ENCODE measurements around the gene PDE4D. TPM values are rescaled to one million over a fixed set of nuclear protein-coding genes. Genes with fewer than 3 reads are reported as not detected.

Gene PDE4D
- total RNA-seq, 1 donor from 2014 or later = 13.2 TPM

DNA sequence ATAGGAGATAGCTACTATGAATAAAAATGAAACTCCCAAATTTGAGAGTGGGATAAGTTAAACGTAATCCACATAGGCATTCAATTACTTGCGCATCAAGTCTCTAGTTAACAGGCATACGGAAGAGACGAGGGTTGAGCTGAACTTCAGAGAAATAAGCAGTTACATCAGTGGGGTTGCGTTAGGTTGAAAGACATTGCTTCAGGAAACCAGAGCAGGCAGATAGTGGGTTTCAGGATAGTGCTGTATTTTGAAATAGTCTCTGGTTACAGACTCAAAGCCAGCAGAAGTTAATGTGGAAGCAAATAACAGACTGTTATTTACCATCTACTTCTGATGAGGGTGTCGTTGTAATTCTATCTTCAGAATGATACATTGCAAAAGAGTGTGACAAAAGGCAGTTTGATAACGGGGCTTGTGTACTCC, 533.4 kb downstream of the PDE4D start:
- TF ChIP-seq, protein P1, sequence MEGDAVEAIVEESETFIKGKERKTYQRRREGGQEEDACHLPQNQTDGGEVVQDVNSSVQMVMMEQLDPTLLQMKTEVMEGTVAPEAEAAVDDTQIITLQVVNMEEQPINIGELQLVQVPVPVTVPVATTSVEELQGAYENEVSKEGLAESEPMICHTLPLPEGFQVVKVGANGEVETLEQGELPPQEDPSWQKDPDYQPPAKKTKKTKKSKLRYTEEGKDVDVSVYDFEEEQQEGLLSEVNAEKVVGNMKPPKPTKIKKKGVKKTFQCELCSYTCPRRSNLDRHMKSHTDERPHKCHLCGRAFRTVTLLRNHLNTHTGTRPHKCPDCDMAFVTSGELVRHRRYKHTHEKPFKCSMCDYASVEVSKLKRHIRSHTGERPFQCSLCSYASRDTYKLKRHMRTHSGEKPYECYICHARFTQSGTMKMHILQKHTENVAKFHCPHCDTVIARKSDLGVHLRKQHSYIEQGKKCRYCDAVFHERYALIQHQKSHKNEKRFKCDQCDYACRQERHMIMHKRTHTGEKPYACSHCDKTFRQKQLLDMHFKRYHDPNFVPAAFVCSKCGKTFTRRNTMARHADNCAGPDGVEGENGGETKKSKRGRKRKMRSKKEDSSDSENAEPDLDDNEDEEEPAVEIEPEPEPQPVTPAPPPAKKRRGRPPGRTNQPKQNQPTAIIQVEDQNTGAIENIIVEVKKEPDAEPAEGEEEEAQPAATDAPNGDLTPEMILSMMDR (IDR thresholded peaks at IDR 0.05; ENCODE audit: partially characterized antibody, unreplicated experiment) = no peak
- Mint-ChIP-seq H3K4me3 (ENCODE audit: unreplicated experiment) (no peak overlapping the region), H3K36me3 (ENCODE audit: unreplicated experiment) (no peaks in the 10 kb centered on the region), H3K9me3 (ENCODE audit: unreplicated experiment) (no peaks in the 10 kb centered on the region), H3K4me1 (ENCODE audit: low read depth, unreplicated experiment) (peaks cover 11% of the 10 kb centered on the region), H3K27ac (ENCODE audit: unreplicated experiment) (no peak overlapping the region), H3K27me3 (ENCODE audit: unreplicated experiment) (no peaks in the 10 kb centered on the region)
- DNase-seq = no peak

DNA sequence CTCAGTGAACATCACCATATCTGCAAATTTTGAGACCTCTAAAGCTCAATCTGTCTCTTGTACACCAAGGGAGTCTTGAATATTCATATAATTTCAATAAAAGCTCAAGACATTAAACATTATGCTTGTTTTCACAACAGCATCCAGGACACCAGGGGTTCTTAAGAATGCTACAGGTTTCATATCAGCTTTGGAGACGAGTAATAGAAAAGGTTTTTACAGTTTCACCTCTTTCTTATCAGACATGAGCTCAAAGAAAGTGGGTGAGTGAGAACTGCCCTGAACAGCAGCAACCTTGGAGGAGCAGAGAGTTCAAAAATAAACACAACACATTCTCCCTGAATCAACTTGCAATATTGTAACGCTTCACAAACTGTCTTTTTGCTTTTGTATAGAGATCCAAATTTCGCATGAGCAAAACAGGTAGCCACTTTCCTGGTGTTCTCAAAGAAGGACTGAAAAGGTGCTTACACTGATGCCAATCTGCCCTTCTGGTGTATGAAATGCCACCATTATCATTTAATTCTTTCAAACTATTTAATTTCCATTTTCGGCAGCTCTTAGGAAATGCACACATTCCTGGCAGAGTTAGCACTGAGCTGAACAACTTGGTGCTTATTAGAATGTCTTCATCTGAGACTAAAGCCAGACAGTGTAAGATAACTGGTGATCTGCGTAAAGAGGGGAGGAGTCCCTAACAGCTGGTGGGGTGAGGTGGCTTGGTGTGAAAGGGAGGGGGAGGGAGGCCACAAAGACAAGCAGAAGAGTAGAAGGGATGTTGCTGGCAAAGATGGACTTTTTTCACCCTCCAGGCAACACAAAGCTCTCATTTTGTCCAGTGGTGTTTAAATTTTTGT, 535.3 kb downstream of the PDE4D start:
- no peak overlapping the region for H3K4me3 Mint-ChIP-seq (ENCODE audit: unreplicated experiment)
- H3K4me1 Mint-ChIP-seq (ENCODE audit: low read depth, unreplicated experiment) = peaks cover 11% of the 10 kb centered on the region
- H3K27ac Mint-ChIP-seq (ENCODE audit: unreplicated experiment) = no peak overlapping the region

DNA sequence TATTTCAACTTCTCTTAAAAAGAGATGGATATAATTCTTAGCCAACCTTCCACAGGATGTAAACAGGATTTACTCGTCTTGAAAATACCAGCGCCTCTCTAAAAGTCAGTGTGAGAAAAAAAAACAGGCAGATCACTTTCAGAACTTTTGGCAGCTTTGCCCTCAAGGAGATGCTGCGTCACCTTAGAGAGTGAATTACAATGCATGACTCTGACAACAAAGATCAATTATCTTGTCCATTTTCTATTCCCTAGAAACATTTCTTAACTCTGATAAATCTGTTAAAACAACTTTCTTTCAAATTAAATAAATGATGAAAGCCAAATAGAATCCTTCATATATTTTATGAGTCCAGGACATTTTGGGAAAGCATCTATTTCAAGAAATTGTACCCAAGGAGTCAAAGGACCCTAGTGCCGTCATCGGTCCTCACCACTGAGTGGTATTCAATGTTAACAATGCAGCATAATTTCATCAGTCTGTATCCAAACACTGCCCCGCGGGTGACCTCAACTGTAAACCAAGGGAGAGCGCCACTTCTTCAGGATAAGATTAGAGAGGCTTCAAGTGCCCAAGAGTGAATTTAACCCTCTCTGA, 536.0 kb downstream of the PDE4D start:
- no peak overlapping the region for H3K4me3 Mint-ChIP-seq (ENCODE audit: unreplicated experiment)
- DNase-seq = no peak
- no peak overlapping the region for H3K27ac Mint-ChIP-seq (ENCODE audit: unreplicated experiment)

More for the DNA sequence above, 535.3 kb downstream of the PDE4D start:
- TF ChIP-seq, protein P1 (IDR thresholded peaks at IDR 0.05; ENCODE audit: partially characterized antibody, unreplicated experiment) = no peak
- no peak for DNase-seq
- Mint-ChIP-seq H3K36me3 (ENCODE audit: unreplicated experiment) (no peaks in the 10 kb centered on the region), H3K9me3 (ENCODE audit: unreplicated experiment) (no peaks in the 10 kb centered on the region), H3K27me3 (ENCODE audit: unreplicated experiment) (no peaks in the 10 kb centered on the region)

DNA sequence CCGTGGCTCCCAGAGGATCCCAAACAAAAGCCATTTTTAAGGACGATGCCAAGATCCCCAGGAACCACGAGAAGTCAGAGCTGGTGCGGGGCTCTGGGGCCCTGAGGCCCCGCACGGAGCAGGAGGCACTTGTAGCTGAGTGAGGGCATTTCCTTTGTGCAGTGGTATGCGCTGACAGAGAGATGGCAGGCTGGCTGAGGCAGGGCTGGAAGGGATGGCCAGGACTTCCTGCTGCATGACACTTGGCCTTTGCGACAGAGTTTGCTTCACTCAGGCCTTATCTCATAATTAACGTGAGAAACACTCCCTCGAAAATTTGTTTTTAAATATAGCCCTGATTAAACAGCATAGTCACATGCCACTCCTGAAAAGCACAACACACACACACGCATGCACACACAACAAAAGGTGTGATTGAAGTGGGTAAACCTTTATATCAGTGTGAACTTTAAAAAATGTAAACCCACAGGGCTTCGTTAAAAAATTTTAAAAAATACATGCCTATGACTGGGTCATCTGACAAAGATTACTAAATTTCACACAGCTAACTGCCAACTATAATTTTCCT, 536.6 kb downstream of the PDE4D start:
- H3K4me3 Mint-ChIP-seq (ENCODE audit: unreplicated experiment) = no peak overlapping the region
- H3K27ac Mint-ChIP-seq (ENCODE audit: unreplicated experiment) = no peak overlapping the region
- H3K4me1 Mint-ChIP-seq (ENCODE audit: low read depth, unreplicated experiment) = peaks cover 14% of the 10 kb centered on the region
- TF ChIP-seq, protein P1 (IDR thresholded peaks at IDR 0.05; ENCODE audit: partially characterized antibody, unreplicated experiment) = no peak
- no peaks in the 10 kb centered on the region for H3K9me3 Mint-ChIP-seq (ENCODE audit: unreplicated experiment)
- no peak for DNase-seq
- no peaks in the 10 kb centered on the region for H3K36me3 Mint-ChIP-seq (ENCODE audit: unreplicated experiment)
- no peaks in the 10 kb centered on the region for H3K27me3 Mint-ChIP-seq (ENCODE audit: unreplicated experiment)

More for the DNA sequence above, 536.0 kb downstream of the PDE4D start:
- H3K36me3 Mint-ChIP-seq (ENCODE audit: unreplicated experiment) = no peaks in the 10 kb centered on the region
- TF ChIP-seq, protein P1 (IDR thresholded peaks at IDR 0.05; ENCODE audit: partially characterized antibody, unreplicated experiment) = no peak
- H3K4me1 Mint-ChIP-seq (ENCODE audit: low read depth, unreplicated experiment) = peaks cover 11% of the 10 kb centered on the region
- H3K9me3 Mint-ChIP-seq (ENCODE audit: unreplicated experiment) = no peaks in the 10 kb centered on the region
- H3K27me3 Mint-ChIP-seq (ENCODE audit: unreplicated experiment) = no peaks in the 10 kb centered on the region
